SK-N-MC (cell line): Measurements from ENCODE around the gene CCHCR1.

ENCODE experiments used
- EZH2 ChIP-seq: fragments of 200-600 bp; sonication (generic); IDR thresholded peaks from one replicate; pipeline ENCODE4 v1.6.1; 2017; ENCODE audit warnings: antibody characterized with exemption
- FOXP2 ChIP-seq: optimal IDR thresholded peaks from 2 replicates; pipeline ENCODE3; 2011; ENCODE audit warnings: mild to moderate bottlenecking, moderate library complexity; ENCODE audit not compliant: insufficient read depth; ENCODE audit errors: extremely low read length, control extremely low read depth
- POLR2AphosphoS5 ChIP-seq: IDR thresholded peaks from 2 replicates; pipeline ENCODE4 v1.6.1; 2012; ENCODE audit warnings: mild to moderate bottlenecking, low read depth, low read length, borderline replicate concordance

- TF ChIP-seq EZH2 (no peak), POLR2AphosphoS5 (peak; percentile 58), FOXP2 (no peak)
Measured at GRCh38 chr6:31197559-31198305, 40.1 kb upstream of the CCHCR1 start.
